ENCODE measurements around the gene DOP1A. TPM values are rescaled to one million over a fixed set of nuclear protein-coding genes. Genes with fewer than 3 reads are reported as not detected.
A peak's percentile ranks its signal among the peaks of the same experiment; 100 is the strongest.

The DOP1A gene
- total RNA-seq = 10 to 100 TPM; 22.0 to 34.7 TPM

- Mint-ChIP-seq H3K4me1 (peaks cover 44% of the 10 kb centered on the region), H3K27me3 (no peaks in the 10 kb centered on the region), H3K9me3 (ENCODE audit: low read depth) (no peaks in the 10 kb centered on the region), H3K27ac (peak within 1 kb of the TSS; percentile 85), H3K4me3 (peak within 1 kb of the TSS; percentile 82), H3K36me3 (no peaks in the 10 kb centered on the region)
- DNase-seq = peak; percentile 97
- peak; percentile 88 for ATAC-seq
- CTCF ChIA-PET = interaction anchor here (0.6 to 6.2 kb wide), 34 partner anchors 10 to 820 kb away, joined by 3 to 199 read pairs (median 6); partner anchors contain the start of genes IBTK, PGM3, PRSS35 and RWDD2A
Observed at GRCh38 chr6:83067448-83068439, at the start of gene DOP1A. Gene DOP1A (plus strand): TSS chr6:83067671. CDS start chr6:83096978, 29,307 bp downstream.

GRCh38 chr6:83019741-83020140 lies 47.7 kb upstream of the DOP1A start:
- Mint-ChIP-seq H3K4me3 (no peak overlapping the region), H3K36me3 (peaks cover 37% of the 10 kb centered on the region), H3K27ac (no peak overlapping the region), H3K27me3 (no peaks in the 10 kb centered on the region), H3K9me3 (ENCODE audit: low read depth) (no peaks in the 10 kb centered on the region), H3K4me1 (no peaks in the 10 kb centered on the region)
- no peak for DNase-seq
- CTCF ChIA-PET = no interaction called here
- ATAC-seq = no peak

- Mint-ChIP-seq H3K4me3 (no peak overlapping the region), H3K4me1 (no peaks in the 10 kb centered on the region), H3K9me3 (ENCODE audit: low read depth) (peaks cover 2% of the 10 kb centered on the region), H3K36me3 (peaks cover 44% of the 10 kb centered on the region), H3K27ac (no peak overlapping the region), H3K27me3 (no peaks in the 10 kb centered on the region)
- DNase-seq (no peak), ATAC-seq (no peak)
- CTCF ChIA-PET = no interaction called here
Observed at GRCh38 chr6:83031689-83032088, 35.8 kb upstream of the DOP1A start.

GRCh38 chr6:83038246-83038645 lies 29.2 kb upstream of the DOP1A start:
- Mint-ChIP-seq H3K4me1 (no peaks in the 10 kb centered on the region), H3K4me3 (no peak overlapping the region), H3K27me3 (no peaks in the 10 kb centered on the region), H3K9me3 (ENCODE audit: low read depth) (no peaks in the 10 kb centered on the region), H3K27ac (no peak overlapping the region), H3K36me3 (peaks cover 21% of the 10 kb centered on the region)
- no peak for DNase-seq
- CTCF ChIA-PET = no interaction called here
- ATAC-seq = no peak

GRCh38 chr6:83042467-83043053 lies 24.9 kb upstream of the DOP1A start:
- CTCF ChIA-PET = no interaction called here
- no peaks in the 10 kb centered on the region for H3K4me1 Mint-ChIP-seq
- H3K4me3 Mint-ChIP-seq = no peak overlapping the region
- H3K27me3 Mint-ChIP-seq = no peaks in the 10 kb centered on the region
- no peaks in the 10 kb centered on the region for H3K9me3 Mint-ChIP-seq (ENCODE audit: low read depth)
- no peak overlapping the region for H3K27ac Mint-ChIP-seq
- no peak for DNase-seq
- ATAC-seq = no peak
- peaks cover 3% of the 10 kb centered on the region for H3K36me3 Mint-ChIP-seq

GRCh38 chr6:83044091-83044768 lies 23.2 kb upstream of the DOP1A start:
- H3K4me3 Mint-ChIP-seq = no peak overlapping the region
- H3K27ac Mint-ChIP-seq = no peak overlapping the region
- DNase-seq (no peak), ATAC-seq (no peak)
- CTCF ChIA-PET = interaction anchor here (0.7 kb wide), 1 partner anchor 774 kb away, joined by 3 read pairs; no protein-coding TSS in a partner anchor
- H3K36me3 Mint-ChIP-seq = peaks cover 3% of the 10 kb centered on the region
- H3K9me3 Mint-ChIP-seq (ENCODE audit: low read depth) = no peaks in the 10 kb centered on the region
- H3K4me1 Mint-ChIP-seq = no peaks in the 10 kb centered on the region
- H3K27me3 Mint-ChIP-seq = no peaks in the 10 kb centered on the region

GRCh38 chr6:83047065-83047754 lies 20.3 kb upstream of the DOP1A start:
- CTCF ChIA-PET = interaction anchor here (0.8 to 1.3 kb wide), 4 partner anchors 10 to 776 kb away, joined by 3 to 5 read pairs (median 3); partner anchors contain the start of gene UBE3D
- no peak overlapping the region for H3K4me3 Mint-ChIP-seq

GRCh38 chr6:83051377-83052172 lies 15.9 kb upstream of the DOP1A start:
- no peak overlapping the region for H3K4me3 Mint-ChIP-seq

More at GRCh38 chr6:83047065-83047754, 20.3 kb upstream of the DOP1A start:
- no peaks in the 10 kb centered on the region for H3K9me3 Mint-ChIP-seq (ENCODE audit: low read depth)
- H3K27me3 Mint-ChIP-seq = no peaks in the 10 kb centered on the region
- H3K4me1 Mint-ChIP-seq = no peaks in the 10 kb centered on the region
- H3K27ac Mint-ChIP-seq = no peak overlapping the region
- no peak for ATAC-seq
- DNase-seq = no peak
- peaks cover 3% of the 10 kb centered on the region for H3K36me3 Mint-ChIP-seq

GRCh38 chr6:83053678-83054077 lies 13.8 kb upstream of the DOP1A start:
- ATAC-seq (no peak), DNase-seq (no peak)
- H3K36me3 Mint-ChIP-seq = peaks cover 13% of the 10 kb centered on the region
- H3K4me3 Mint-ChIP-seq = no peak overlapping the region
- H3K27ac Mint-ChIP-seq = no peak overlapping the region
- H3K9me3 Mint-ChIP-seq (ENCODE audit: low read depth) = no peaks in the 10 kb centered on the region
- H3K27me3 Mint-ChIP-seq = no peaks in the 10 kb centered on the region
- H3K4me1 Mint-ChIP-seq = peaks cover 3% of the 10 kb centered on the region
- CTCF ChIA-PET = interaction anchor here (0.8 to 5.6 kb wide), 3 partner anchors 13 to 782 kb away, joined by 3 to 50 read pairs (median 25); partner anchors contain the start of genes DOP1A and UBE3D

More at GRCh38 chr6:83051377-83052172, 15.9 kb upstream of the DOP1A start:
- H3K4me1 Mint-ChIP-seq = peaks cover 3% of the 10 kb centered on the region
- ATAC-seq = no peak
- CTCF ChIA-PET = no interaction called here
- peaks cover 9% of the 10 kb centered on the region for H3K36me3 Mint-ChIP-seq
- DNase-seq = no peak
- no peak overlapping the region for H3K27ac Mint-ChIP-seq
- no peaks in the 10 kb centered on the region for H3K9me3 Mint-ChIP-seq (ENCODE audit: low read depth)
- H3K27me3 Mint-ChIP-seq = no peaks in the 10 kb centered on the region

- DNase-seq = peak; percentile 49
- no peaks in the 10 kb centered on the region for H3K9me3 Mint-ChIP-seq (ENCODE audit: low read depth)
- H3K27me3 Mint-ChIP-seq = no peaks in the 10 kb centered on the region
- H3K4me1 Mint-ChIP-seq = peaks cover 3% of the 10 kb centered on the region
- H3K4me3 Mint-ChIP-seq = no peak overlapping the region
- ATAC-seq = no peak
- peaks cover 13% of the 10 kb centered on the region for H3K36me3 Mint-ChIP-seq
- no peak overlapping the region for H3K27ac Mint-ChIP-seq
- CTCF ChIA-PET = interaction anchor here (1.0 to 5.6 kb wide), 5 partner anchors 11 to 808 kb away, joined by 3 to 50 read pairs (median 3); partner anchors contain the start of genes DOP1A, IBTK and UBE3D
Observed at GRCh38 chr6:83055366-83055964, 12.0 kb upstream of the DOP1A start.

GRCh38 chr6:83057705-83058321 lies 9.7 kb upstream of the DOP1A start:
- H3K9me3 Mint-ChIP-seq (ENCODE audit: low read depth) = no peaks in the 10 kb centered on the region
- H3K4me1 Mint-ChIP-seq = peaks cover 4% of the 10 kb centered on the region
- ATAC-seq = peak; percentile 60

More at GRCh38 chr6:83057705-83058321, 9.7 kb upstream of the DOP1A start:
- Mint-ChIP-seq H3K4me3 (no peak overlapping the region), H3K36me3 (peaks cover 21% of the 10 kb centered on the region), H3K27ac (no peak overlapping the region), H3K27me3 (no peaks in the 10 kb centered on the region)
- CTCF ChIA-PET = interaction anchor here (0.8 to 5.6 kb wide), 10 partner anchors 9 to 1291 kb away, joined by 3 to 50 read pairs (median 5); partner anchors contain the start of genes DOP1A and UBE3D
- peak; percentile 44 for DNase-seq

All from activated CD8-positive, alpha-beta memory T cell treated with anti-CD3 and anti-CD28 coated beads, Interleukin-2, amount 10 ng/mL, durations not matched to agents 7 days and 5 days (primary cell).